HEK293 (cell line): ENCODE measurements around the gene B3GLCT.

Experiments
- CTCF ChIA-PET: fragments of 350-600 bp; formaldehyde crosslinking; extraction: SDS; loops from one replicate; lab custom pipeline; 2021; ENCODE audit warnings: antibody characterized with exemption; lab: Yijun Ruan, JAX
- POLR2A ChIA-PET: fragments of 300-600 bp; formaldehyde crosslinking; extraction: SDS; loops from one replicate; lab custom pipeline; 2020; ENCODE audit warnings: antibody characterized with exemption, inconsistent platforms; lab: Yijun Ruan, JAX
- H3K27ac ChIP-seq: fragments of 200-500 bp; sonication (Bioruptor generic); 2 replicates; pipeline ENCODE4 v1.5.1; 2014; ENCODE audit warnings: low read depth, low read length, control low read depth, inconsistent platforms; ENCODE audit errors: extremely low read depth
- H3K36me3 ChIP-seq, 2 experiments: fragments of 200-500 bp in 1 of 2; sonication (Bioruptor generic) in 1 of 2; 1 replicate in 1 of 2; 2 replicates in 1 of 2; pipeline ENCODE4 v1.5.1; 2014 to 2017; ENCODE audit warnings: inconsistent platforms in 2 of 2, low read length in 2 of 2; ENCODE audit not compliant: control insufficient read depth in 2 of 2, insufficient read depth in 1 of 2
- H3K4me1 ChIP-seq: fragments of 200-500 bp; sonication (Bioruptor generic); 2 replicates; pipeline ENCODE4 v1.5.1; 2014; ENCODE audit warnings: mild to moderate bottlenecking, low read length, inconsistent platforms; ENCODE audit not compliant: control insufficient read depth, insufficient read depth
- H3K4me3 ChIP-seq: 2 replicates; pipeline ENCODE4 v1.5.1; 2011; ENCODE audit warnings: low read depth, mild to moderate bottlenecking, control low read depth, low read length, moderate library complexity
- H3K9me3 ChIP-seq: fragments of 200-500 bp; sonication (Bioruptor generic); 2 replicates; pipeline ENCODE4 v1.5.1; 2014; ENCODE audit warnings: low read depth, low read length, inconsistent platforms; ENCODE audit not compliant: control insufficient read depth, insufficient read depth
- HOXD13 ChIP-seq: sonication (generic); formaldehyde crosslinking; IDR thresholded peaks from 2 replicates; pipeline ENCODE4 v1.8.0; 2022; ENCODE audit warnings: missing genetic modification reagents, borderline replicate concordance
- KLF17 ChIP-seq: fragments of 450-650 bp; formaldehyde crosslinking; IDR thresholded peaks from 2 replicates; pipeline ENCODE4 v1.5.1; 2016; ENCODE audit warnings: missing biosample characterization, missing genetic modification characterization
- MZF1 ChIP-seq: fragments of 450-650 bp; formaldehyde crosslinking; IDR thresholded peaks from 2 replicates; pipeline ENCODE4 v1.5.1; 2017; ENCODE audit warnings: missing biosample characterization, missing genetic modification characterization, borderline replicate concordance
- PRDM1 ChIP-seq: fragments of 450-650 bp; formaldehyde crosslinking; IDR thresholded peaks from 2 replicates; pipeline ENCODE4; 2016; ENCODE audit warnings: missing biosample characterization, missing genetic modification characterization
- PRDM6 ChIP-seq: fragments of 450-650 bp; formaldehyde crosslinking; IDR thresholded peaks from 2 replicates; pipeline ENCODE4 v1.5.1; 2017; ENCODE audit warnings: missing biosample characterization, missing genetic modification characterization
- SETDB1 ChIP-seq: IDR thresholded peaks from one replicate; pipeline ENCODE4 v1.6.1; 2017; ENCODE audit warnings: mild to moderate bottlenecking, low read length, moderate library complexity, mixed read lengths; ENCODE audit not compliant: insufficient read length
- SP7 ChIP-seq: fragments of 450-650 bp; formaldehyde crosslinking; IDR thresholded peaks from 2 replicates; pipeline ENCODE4 v1.5.1; 2016; ENCODE audit warnings: missing biosample characterization, missing genetic modification characterization
- TSHZ1 ChIP-seq: fragments of 450-650 bp; formaldehyde crosslinking; IDR thresholded peaks from 2 replicates; pipeline ENCODE4 v1.5.1; 2016; ENCODE audit warnings: missing biosample characterization, missing genetic modification characterization, borderline replicate concordance
- ZBTB11 ChIP-seq: fragments of 450-650 bp; formaldehyde crosslinking; conservative IDR thresholded peaks from 2 replicates; pipeline ENCODE4 v1.5.1; 2016; ENCODE audit warnings: low read depth, missing biosample characterization, missing genetic modification characterization
- ZBTB44 ChIP-seq: fragments of 450-650 bp; IDR thresholded peaks from 2 replicates; pipeline ENCODE4 v1.5.1; 2018; ENCODE audit warnings: missing biosample characterization, mild to moderate bottlenecking, missing genetic modification characterization
- ZEB2 ChIP-seq: fragments of 450-650 bp; formaldehyde crosslinking; IDR thresholded peaks from 2 replicates; pipeline ENCODE4 v1.5.1; 2016; ENCODE audit warnings: missing biosample characterization, missing genetic modification characterization
- ZFHX2 ChIP-seq: fragments of 450-650 bp; formaldehyde crosslinking; conservative IDR thresholded peaks from 2 replicates; pipeline ENCODE4 v1.5.1; 2016; ENCODE audit warnings: missing biosample characterization, missing genetic modification characterization
- ZFP41 ChIP-seq: fragments of 450-650 bp; formaldehyde crosslinking; IDR thresholded peaks from 2 replicates; pipeline ENCODE4 v1.5.1; 2016; ENCODE audit warnings: missing biosample characterization, missing genetic modification characterization, borderline replicate concordance
- ZNF140 ChIP-seq: fragments of 450-650 bp; formaldehyde crosslinking; IDR thresholded peaks from 2 replicates; pipeline ENCODE4 v1.5.1; 2016; ENCODE audit warnings: missing biosample characterization, missing genetic modification characterization
- ZNF174 ChIP-seq: fragments of 450-650 bp; formaldehyde crosslinking; IDR thresholded peaks from 2 replicates; pipeline ENCODE4 v1.5.0; 2017; ENCODE audit warnings: missing biosample characterization, mild to moderate bottlenecking, missing genetic modification characterization
- ZNF221 ChIP-seq: fragments of 450-650 bp; formaldehyde crosslinking; IDR thresholded peaks from 2 replicates; pipeline ENCODE4 v1.5.1; 2017; ENCODE audit warnings: missing biosample characterization, missing genetic modification characterization, borderline replicate concordance
- ZNF292 ChIP-seq: fragments of 450-650 bp; formaldehyde crosslinking; IDR thresholded peaks from 2 replicates; pipeline ENCODE4 v1.5.1; 2016; ENCODE audit warnings: low read depth, missing biosample characterization, missing genetic modification characterization, borderline replicate concordance
- ZNF366 ChIP-seq: fragments of 450-650 bp; formaldehyde crosslinking; conservative IDR thresholded peaks from 2 replicates; pipeline ENCODE4 v1.5.1; 2016; ENCODE audit warnings: missing biosample characterization, missing genetic modification characterization
- ZNF398 ChIP-seq: fragments of 450-650 bp; formaldehyde crosslinking; IDR thresholded peaks from 2 replicates; pipeline ENCODE4 v1.5.1; 2017; ENCODE audit warnings: missing biosample characterization, missing genetic modification characterization
- ZNF530 ChIP-seq: fragments of 450-650 bp; formaldehyde crosslinking; IDR thresholded peaks from 2 replicates; pipeline ENCODE4 v1.5.1; 2016; ENCODE audit warnings: low read depth, missing biosample characterization, missing genetic modification characterization
- ZNF600 ChIP-seq: fragments of 450-650 bp; formaldehyde crosslinking; IDR thresholded peaks from 2 replicates; pipeline ENCODE4 v1.5.1; 2016; ENCODE audit warnings: missing biosample characterization, missing genetic modification characterization
- ZNF624 ChIP-seq: fragments of 450-650 bp; formaldehyde crosslinking; IDR thresholded peaks from 2 replicates; pipeline ENCODE4 v1.5.1; 2017; ENCODE audit warnings: missing biosample characterization, missing genetic modification characterization
- ZNF768 ChIP-seq: fragments of 450-650 bp; formaldehyde crosslinking; IDR thresholded peaks from 2 replicates; pipeline ENCODE4 v1.5.1; 2018; ENCODE audit warnings: missing biosample characterization, mild to moderate bottlenecking, missing genetic modification characterization
- ZNF843 ChIP-seq: fragments of 450-650 bp; formaldehyde crosslinking; IDR thresholded peaks from 2 replicates; pipeline ENCODE4 v1.5.1; 2016; ENCODE audit warnings: missing biosample characterization, missing genetic modification characterization

B3GLCT gene

GRCh38 chr13:31204592-31204991 is 4.8 kb downstream of the B3GLCT start:
- CTCF ChIA-PET = interaction anchor here (0.6 kb wide), 1 partner anchor 32 kb away, joined by 4 read pairs; no protein-coding TSS in a partner anchor
- Histone ChIP-seq H3K27ac (no peak overlapping the region), H3K9me3 (no peaks in the 10 kb centered on the region), H3K4me1 (peaks cover 13% of the 10 kb centered on the region), H3K4me3 (no peak overlapping the region), H3K36me3 (no peaks in the 10 kb centered on the region)
- POLR2A ChIA-PET = no interaction called here
- TF ChIP-seq ZNF600 (tag by site-specific recombination) (0 out of 2 replicates have a peak, but pooled peaks have one; percentile 30), ZNF140 (tag by site-specific recombination) (no peak), ZBTB44 (tag by site-specific recombination) (no peak), ZFHX2 (tag by site-specific recombination) (no peak), SP7 (tag by site-specific recombination) (peak; percentile 51; the same call in 1 of the 2 replicates), HOXD13 (CRISPR knock-in tag) (no peak), SETDB1 (no peak), ZNF843 (no peak), ZNF624 (tag by site-specific recombination) (no peak), ZNF366 (tag by site-specific recombination) (peak; percentile 21; the same call in 1 of the 2 replicates), MZF1 (tag by site-specific recombination) (no peak), ZEB2 (tag by site-specific recombination) (0 out of 2 replicates have a peak, but pooled peaks have one; percentile 11), PRDM6 (tag by site-specific recombination) (no peak), ZNF530 (tag by site-specific recombination) (no peak), ZNF768 (tag by site-specific recombination) (no peak), ZNF292 (tag by site-specific recombination) (no peak), TSHZ1 (tag by site-specific recombination) (peak; percentile 27; the same call in 1 of the 2 replicates), ZNF174 (tag by site-specific recombination) (no peak), ZFP41 (no peak), KLF17 (tag by site-specific recombination) (no peak), PRDM1 (tag by site-specific recombination) (0 out of 2 replicates have a peak, but pooled peaks have one; percentile 37), ZNF221 (tag by site-specific recombination) (no peak), ZNF398 (peak; percentile 65), ZBTB11 (tag by site-specific recombination) (no peak)
